ENCODE data around the gene GALK2. TPM values are rescaled to one million over a fixed set of nuclear protein-coding genes. Genes with fewer than 3 reads are reported as not detected.

GALK2 gene
- total RNA-seq, result 23.7 and 26.4 TPM in 2 replicates
- long read RNA-seq, full-length matches to known transcripts, result 116 of 198 reads
- long read RNA-seq, partial matches to known transcripts, result 8 of 198 reads
- long read RNA-seq, other reads (novel, unspliced or antisense), result 74 of 198 reads

- TF ChIP-seq CTCF (IDR thresholded peaks at IDR 0.05), result no peak
- H3K4me3 Mint-ChIP-seq (ENCODE audit: unreplicated experiment), result peak within 1 kb of the TSS; percentile 92
- H3K27ac Mint-ChIP-seq (ENCODE audit: unreplicated experiment), result peak within 1 kb of the TSS; percentile 84
- peak; percentile 88 for DNase-seq (ENCODE audit: extremely low spot score, unreplicated experiment)
- H3K4me1 Mint-ChIP-seq (ENCODE audit: unreplicated experiment), result peaks cover 25% of the 10 kb centered on the region
- peaks cover 2% of the 10 kb centered on the region for H3K36me3 Mint-ChIP-seq (ENCODE audit: unreplicated experiment)
- no peaks in the 10 kb centered on the region for H3K9me3 Mint-ChIP-seq (ENCODE audit: unreplicated experiment)
- H3K27me3 Mint-ChIP-seq (ENCODE audit: unreplicated experiment), result no peaks in the 10 kb centered on the region
Measured at GRCh38 chr15:49169880-49170597, at the start of gene GALK2. Gene GALK2, plus strand, starts transcription at chr15:49170247. Its CDS starts 76 bp downstream, at chr15:49170323.

GRCh38 chr15:49120832-49121231 is 49.2 kb upstream of the GALK2 start:
- no peak for DNase-seq (ENCODE audit: extremely low spot score, unreplicated experiment)
- Mint-ChIP-seq H3K9me3 (ENCODE audit: unreplicated experiment) (peaks cover 3% of the 10 kb centered on the region), H3K27me3 (ENCODE audit: unreplicated experiment) (no peaks in the 10 kb centered on the region), H3K4me3 (ENCODE audit: unreplicated experiment) (no peak overlapping the region), H3K27ac (ENCODE audit: unreplicated experiment) (no peak overlapping the region), H3K36me3 (ENCODE audit: unreplicated experiment) (peaks cover 11% of the 10 kb centered on the region), H3K4me1 (ENCODE audit: unreplicated experiment) (no peaks in the 10 kb centered on the region)
- no peak for TF ChIP-seq CTCF (IDR thresholded peaks at IDR 0.05)

GRCh38 chr15:49121901-49122300 is 48.1 kb upstream of the GALK2 start:
- H3K9me3 Mint-ChIP-seq (ENCODE audit: unreplicated experiment), result no peaks in the 10 kb centered on the region
- peaks cover 4% of the 10 kb centered on the region for H3K36me3 Mint-ChIP-seq (ENCODE audit: unreplicated experiment)
- no peak overlapping the region for H3K4me3 Mint-ChIP-seq (ENCODE audit: unreplicated experiment)
- H3K4me1 Mint-ChIP-seq (ENCODE audit: unreplicated experiment), result no peaks in the 10 kb centered on the region
- H3K27me3 Mint-ChIP-seq (ENCODE audit: unreplicated experiment), result no peaks in the 10 kb centered on the region
- H3K27ac Mint-ChIP-seq (ENCODE audit: unreplicated experiment), result no peak overlapping the region
- no peak for TF ChIP-seq CTCF (IDR thresholded peaks at IDR 0.05)
- DNase-seq (ENCODE audit: extremely low spot score, unreplicated experiment), result no peak

- Mint-ChIP-seq H3K36me3 (ENCODE audit: unreplicated experiment) (peaks cover 9% of the 10 kb centered on the region), H3K4me3 (ENCODE audit: unreplicated experiment) (no peak overlapping the region), H3K27me3 (ENCODE audit: unreplicated experiment) (no peaks in the 10 kb centered on the region), H3K4me1 (ENCODE audit: unreplicated experiment) (no peaks in the 10 kb centered on the region), H3K9me3 (ENCODE audit: unreplicated experiment) (no peaks in the 10 kb centered on the region), H3K27ac (ENCODE audit: unreplicated experiment) (no peak overlapping the region)
- no peak for DNase-seq (ENCODE audit: extremely low spot score, unreplicated experiment)
- no peak for TF ChIP-seq CTCF (IDR thresholded peaks at IDR 0.05)
Measured at GRCh38 chr15:49122541-49123062, 47.4 kb upstream of the GALK2 start.

- H3K27me3 Mint-ChIP-seq (ENCODE audit: unreplicated experiment), result no peaks in the 10 kb centered on the region
- no peak overlapping the region for H3K27ac Mint-ChIP-seq (ENCODE audit: unreplicated experiment)
- H3K4me1 Mint-ChIP-seq (ENCODE audit: unreplicated experiment), result no peaks in the 10 kb centered on the region
- H3K9me3 Mint-ChIP-seq (ENCODE audit: unreplicated experiment), result no peaks in the 10 kb centered on the region
- no peak for DNase-seq (ENCODE audit: extremely low spot score, unreplicated experiment)
- no peak for TF ChIP-seq CTCF (IDR thresholded peaks at IDR 0.05)
- H3K4me3 Mint-ChIP-seq (ENCODE audit: unreplicated experiment), result no peak overlapping the region
- peaks cover 19% of the 10 kb centered on the region for H3K36me3 Mint-ChIP-seq (ENCODE audit: unreplicated experiment)
Measured at GRCh38 chr15:49124371-49124770, 45.7 kb upstream of the GALK2 start.
